ENCODE measurements around the gene NHSL1.

Gene NHSL1

GRCh38 chr6:138424004-138424904, 75.0 kb downstream of the NHSL1 start:
- H3K4me3 ChIP-seq (ENCODE audit: low read length) = no peak overlapping the region
- no peak for TF ChIP-seq ZNF274 (IDR thresholded peaks at IDR 0.05; ENCODE audit: low read depth, low read length)

- TF ChIP-seq ZNF274 (IDR thresholded peaks at IDR 0.05; ENCODE audit: low read depth, low read length) = no peak
Observed at GRCh38 chr6:138422861-138423260, 76.4 kb downstream of the NHSL1 start.

GRCh38 chr6:138421608-138422007, 77.7 kb downstream of the NHSL1 start:
- TF ChIP-seq ZNF274 (IDR thresholded peaks at IDR 0.05; ENCODE audit: low read depth, low read length) = no peak
- H3K4me3 ChIP-seq (ENCODE audit: low read length) = no peak overlapping the region

More at GRCh38 chr6:138422861-138423260, 76.4 kb downstream of the NHSL1 start:
- no peak overlapping the region for H3K4me3 ChIP-seq (ENCODE audit: low read length)

GRCh38 chr6:138421089-138421488, 78.2 kb downstream of the NHSL1 start:
- no peak for TF ChIP-seq ZNF274 (IDR thresholded peaks at IDR 0.05; ENCODE audit: low read depth, low read length)
- H3K4me3 ChIP-seq (ENCODE audit: low read length) = no peak overlapping the region

- H3K4me3 ChIP-seq (ENCODE audit: low read length) = no peak overlapping the region
- no peak for TF ChIP-seq ZNF274 (IDR thresholded peaks at IDR 0.05; ENCODE audit: low read depth, low read length)
Observed at GRCh38 chr6:138420356-138420755, 78.9 kb downstream of the NHSL1 start.

GRCh38 chr6:138419766-138420165, 79.5 kb downstream of the NHSL1 start:
- no peak overlapping the region for H3K4me3 ChIP-seq (ENCODE audit: low read length)
- no peak for TF ChIP-seq ZNF274 (IDR thresholded peaks at IDR 0.05; ENCODE audit: low read depth, low read length)

GRCh38 chr6:138418118-138418742, 81.1 kb downstream of the NHSL1 start:
- TF ChIP-seq ZNF274 (IDR thresholded peaks at IDR 0.05; ENCODE audit: low read depth, low read length) = no peak
- H3K4me3 ChIP-seq (ENCODE audit: low read length) = no peak overlapping the region

GRCh38 chr6:138417493-138418117, 81.7 kb downstream of the NHSL1 start:
- no peak for TF ChIP-seq ZNF274 (IDR thresholded peaks at IDR 0.05; ENCODE audit: low read depth, low read length)
- no peak overlapping the region for H3K4me3 ChIP-seq (ENCODE audit: low read length)

GRCh38 chr6:138416206-138416605, 83.1 kb downstream of the NHSL1 start:
- no peak overlapping the region for H3K4me3 ChIP-seq (ENCODE audit: low read length)
- TF ChIP-seq ZNF274 (IDR thresholded peaks at IDR 0.05; ENCODE audit: low read depth, low read length) = no peak

- no peak overlapping the region for H3K4me3 ChIP-seq (ENCODE audit: low read length)
- no peak for TF ChIP-seq ZNF274 (IDR thresholded peaks at IDR 0.05; ENCODE audit: low read depth, low read length)
Observed at GRCh38 chr6:138415125-138415524, 84.2 kb downstream of the NHSL1 start.

GRCh38 chr6:138410972-138411880, 88.1 kb downstream of the NHSL1 start:
- no peak for TF ChIP-seq ZNF274 (IDR thresholded peaks at IDR 0.05; ENCODE audit: low read depth, low read length)

GRCh38 chr6:138410048-138410735, 89.1 kb downstream of the NHSL1 start:
- TF ChIP-seq ZNF274 (IDR thresholded peaks at IDR 0.05; ENCODE audit: low read depth, low read length) = no peak
- no peak overlapping the region for H3K4me3 ChIP-seq (ENCODE audit: low read length)

More at GRCh38 chr6:138410972-138411880, 88.1 kb downstream of the NHSL1 start:
- H3K4me3 ChIP-seq (ENCODE audit: low read length) = no peak overlapping the region

- TF ChIP-seq ZNF274 (IDR thresholded peaks at IDR 0.05; ENCODE audit: low read depth, low read length) = no peak
- no peak overlapping the region for H3K4me3 ChIP-seq (ENCODE audit: low read length)
Observed at GRCh38 chr6:138406443-138406842, 92.9 kb downstream of the NHSL1 start.

Data from GM08714 (cell line).